ENCODE data around the gene CD2.

CD2 gene

GRCh38 chr1:116711263-116711840 is 42.9 kb upstream of the CD2 start:
- no peak overlapping the region for H3K4me3 ChIP-seq (ENCODE audit: low read depth, low read length)
- no peak for TF ChIP-seq CTCF (IDR thresholded peaks at IDR 0.05; ENCODE audit: low read depth, low read length)

- H3K4me3 ChIP-seq (ENCODE audit: low read depth, low read length), result no peak overlapping the region
- no peak for TF ChIP-seq CTCF (IDR thresholded peaks at IDR 0.05; ENCODE audit: low read depth, low read length)
Observed at GRCh38 chr1:116712510-116712909, 41.7 kb upstream of the CD2 start.

GRCh38 chr1:116713474-116713873 is 40.8 kb upstream of the CD2 start:
- no peak for TF ChIP-seq CTCF (IDR thresholded peaks at IDR 0.05; ENCODE audit: low read depth, low read length)
- H3K4me3 ChIP-seq (ENCODE audit: low read depth, low read length), result no peak overlapping the region

- no peak for TF ChIP-seq CTCF (IDR thresholded peaks at IDR 0.05; ENCODE audit: low read depth, low read length)
- H3K4me3 ChIP-seq (ENCODE audit: low read depth, low read length), result no peak overlapping the region
Observed at GRCh38 chr1:116716391-116716790, 37.8 kb upstream of the CD2 start.

- no peak for TF ChIP-seq CTCF (IDR thresholded peaks at IDR 0.05; ENCODE audit: low read depth, low read length)
- no peak overlapping the region for H3K4me3 ChIP-seq (ENCODE audit: low read depth, low read length)
Observed at GRCh38 chr1:116717318-116717717, 36.9 kb upstream of the CD2 start.

GRCh38 chr1:116720364-116721038 is 33.7 kb upstream of the CD2 start:
- no peak overlapping the region for H3K4me3 ChIP-seq (ENCODE audit: low read depth, low read length)
- no peak for TF ChIP-seq CTCF (IDR thresholded peaks at IDR 0.05; ENCODE audit: low read depth, low read length)

GRCh38 chr1:116721039-116721405 is 33.2 kb upstream of the CD2 start:
- no peak overlapping the region for H3K4me3 ChIP-seq (ENCODE audit: low read depth, low read length)
- no peak for TF ChIP-seq CTCF (IDR thresholded peaks at IDR 0.05; ENCODE audit: low read depth, low read length)
